PC-3 (cell line): ENCODE measurements around the gene RPP38. TPM values are rescaled to one million over a fixed set of nuclear protein-coding genes. Genes with fewer than 3 reads are reported as not detected.

Source experiments
- ATAC-seq: fragments of 200-7000 bp; cut with Tn5 transposase; 2 replicates; pipeline ENCODE4 v1.9.1; 2020; ENCODE audit warnings: mild to moderate bottlenecking, moderate library complexity
- BruUV-seq: library from RNA; stranded (reverse); fragments of 400-500 nt; replicated peaks from 2 replicates; lab custom pipeline; 2021; lab: Mats Ljungman, UMichigan
- CTCF ChIA-PET: fragments of 300-600 bp; sonication (Branson Sonifier 250); formaldehyde crosslinking; loops from one replicate; lab custom pipeline; 2022; ENCODE audit warnings: antibody characterized with exemption; lab: Charles Lee
- POLR2A ChIA-PET: fragments of 300-600 bp; sonication (Branson Sonifier 250); formaldehyde crosslinking; loops from one replicate; lab custom pipeline; 2022; ENCODE audit warnings: antibody characterized with exemption; ENCODE audit not compliant: unreplicated experiment; lab: Charles Lee
- DNase-seq: peaks from one replicate; pipeline ENCODE4 v3.0.0-alpha.2; 2015
- H2AFZ ChIP-seq: fragments of 300-600 bp; sonication (generic); 2 replicates; pipeline ENCODE4 v1.6.0; 2016; ENCODE audit warnings: antibody characterized with exemption, low read length
- H3F3A ChIP-seq: fragments of 300-600 bp; sonication (generic); one replicate; pipeline ENCODE4 v1.6.0; 2017; ENCODE audit warnings: antibody characterized with exemption, low read length, control low read depth, mild to moderate bottlenecking; ENCODE audit not compliant: unreplicated experiment
- H3K27ac ChIP-seq: fragments of 300-600 bp; sonication (generic); 2 replicates; pipeline ENCODE4 v1.5.1; 2016; ENCODE audit warnings: mild to moderate bottlenecking, low read length
- H3K27me3 ChIP-seq: fragments of 300-600 bp; sonication (generic); 2 replicates; pipeline ENCODE4 v1.6.1; 2016; ENCODE audit warnings: low read length, mixed read lengths
- H3K36me3 ChIP-seq: fragments of 300-600 bp; sonication (generic); 2 replicates; pipeline ENCODE4 v1.6.1; 2016; ENCODE audit warnings: low read depth, mixed run types, low read length, mixed read lengths
- H3K4me1 ChIP-seq: fragments of 300-600 bp; sonication (generic); 2 replicates; pipeline ENCODE4 v1.5.1; 2016; ENCODE audit warnings: low read length; ENCODE audit not compliant: insufficient read depth
- H3K4me2 ChIP-seq: fragments of 300-600 bp; sonication (generic); 2 replicates; pipeline ENCODE4 v1.6.0; 2016; ENCODE audit warnings: low read length
- H3K4me3 ChIP-seq: fragments of 300-600 bp; sonication (generic); 2 replicates; pipeline ENCODE4 v1.5.1; 2016; ENCODE audit warnings: mild to moderate bottlenecking, low read length, mixed read lengths
- H3K79me2 ChIP-seq: fragments of 300-600 bp; sonication (generic); 2 replicates; pipeline ENCODE4 v1.6.1; 2017; ENCODE audit warnings: low read length, mixed read lengths
- H3K9ac ChIP-seq: fragments of 300-600 bp; sonication (generic); 2 replicates; pipeline ENCODE4 v1.6.0; 2016; ENCODE audit warnings: mild to moderate bottlenecking, low read length
- H3K9me2 ChIP-seq: fragments of 300-600 bp; sonication (generic); replicated peaks from 2 replicates; pipeline ENCODE4 v1.6.1; 2016; ENCODE audit warnings: mixed run types, low read length, mixed read lengths
- H3K9me3 ChIP-seq: fragments of 300-600 bp; sonication (generic); 2 replicates; pipeline ENCODE4 v1.6.1; 2016; ENCODE audit warnings: low read length, mixed read lengths
- H4K20me1 ChIP-seq: fragments of 300-600 bp; sonication (generic); 2 replicates; pipeline ENCODE4 v1.6.1; 2016; ENCODE audit warnings: low read length, mixed read lengths
- CTCF ChIP-seq: fragments of 300-600 bp; sonication (generic); conservative IDR thresholded peaks from 2 replicates; pipeline ENCODE4 v1.5.1; 2017; ENCODE audit warnings: antibody characterized with exemption, low read depth, mild to moderate bottlenecking, low read length
- EZH2 ChIP-seq: fragments of 300-600 bp; sonication (generic); IDR thresholded peaks from one replicate; pipeline ENCODE4 v1.6.1; 2017; ENCODE audit warnings: antibody characterized with exemption, mild to moderate bottlenecking, low read length; ENCODE audit not compliant: unreplicated experiment
- EZH2phosphoT487 ChIP-seq: fragments of 300-600 bp; sonication (generic); IDR thresholded peaks from 2 replicates; pipeline ENCODE4 v1.6.1; 2018; ENCODE audit warnings: mild to moderate bottlenecking, antibody characterized with exemption, low read length, borderline replicate concordance
- intact Hi-C: fragments of 100-400 bp; cut with micrococcal nuclease; formaldehyde crosslinking; loops from 2 replicates; pipeline ENCODE4 v1.9.0; 2023
- total RNA-seq: library from RNA; depleted of rRNA; stranded (reverse); fragments of >200 nt; gene quantifications from 2 replicates; pipeline ENCODE4 v1.2.3, GENCODE V29; 2014

The RPP38 gene
- total RNA-seq, 1 experiment from 2014 or later: 8.5 TPM

- CTCF ChIA-PET: no interaction called here
- H3K36me3 ChIP-seq: no peaks in the 10 kb centered on the region
Observed at GRCh38 chr10:15136129-15137035, 39.2 kb downstream of the RPP38 start.

GRCh38 chr10:15137036-15137359 lies 39.8 kb downstream of the RPP38 start:
- Histone ChIP-seq H3K79me2 (no peaks in the 10 kb centered on the region), H3K4me3 (no peak overlapping the region), H3K27ac (no peak overlapping the region), H3F3A (no peaks in the 10 kb centered on the region), H3K36me3 (no peaks in the 10 kb centered on the region), H4K20me1 (no peaks in the 10 kb centered on the region), H3K4me1 (no peaks in the 10 kb centered on the region), H3K9me2 (no peaks in the 10 kb centered on the region), H3K9ac (no peak overlapping the region), H2AFZ (no peak overlapping the region), H3K27me3 (no peaks in the 10 kb centered on the region), H3K4me2 (no peak overlapping the region), H3K9me3 (no peaks in the 10 kb centered on the region)
- DNase-seq (no peak), ATAC-seq (no peak)
- intact Hi-C loops: no loop called here
- TF ChIP-seq EZH2 (no peak), EZH2phosphoT487 (no peak), CTCF (no peak)
- ChIA-PET CTCF (no interaction called here), POLR2A (no interaction called here)
- BruUV-seq: no TSS peak

More at GRCh38 chr10:15136129-15137035, 39.2 kb downstream of the RPP38 start:
- no peak overlapping the region for H2AFZ ChIP-seq
- BruUV-seq: no TSS peak
- no peak for ATAC-seq
- H3K27me3 ChIP-seq: no peaks in the 10 kb centered on the region
- H3K9me2 ChIP-seq: no peaks in the 10 kb centered on the region
- no peak overlapping the region for H3K4me3 ChIP-seq
- no peak for TF ChIP-seq EZH2
- TF ChIP-seq CTCF: no peak
- TF ChIP-seq EZH2phosphoT487: no peak
- H4K20me1 ChIP-seq: no peaks in the 10 kb centered on the region
- POLR2A ChIA-PET: no interaction called here
- no peaks in the 10 kb centered on the region for H3K9me3 ChIP-seq
- H3K9ac ChIP-seq: no peak overlapping the region
- no peaks in the 10 kb centered on the region for H3K79me2 ChIP-seq
- H3K4me1 ChIP-seq: no peaks in the 10 kb centered on the region
- no peak overlapping the region for H3K27ac ChIP-seq
- H3K4me2 ChIP-seq: no peak overlapping the region
- H3F3A ChIP-seq: no peaks in the 10 kb centered on the region
- DNase-seq: no peak
- intact Hi-C loops: no loop called here

GRCh38 chr10:15137636-15138035 lies 40.5 kb downstream of the RPP38 start:
- no TSS peak for BruUV-seq
- no peak overlapping the region for H3K27ac ChIP-seq
- no peak overlapping the region for H2AFZ ChIP-seq
- TF ChIP-seq CTCF (no peak), EZH2phosphoT487 (no peak), EZH2 (no peak)
- intact Hi-C loops: no loop called here
- H3K27me3 ChIP-seq: no peaks in the 10 kb centered on the region
- no peaks in the 10 kb centered on the region for H3K4me1 ChIP-seq
- no peaks in the 10 kb centered on the region for H3F3A ChIP-seq
- H3K9me3 ChIP-seq: no peaks in the 10 kb centered on the region
- H3K79me2 ChIP-seq: no peaks in the 10 kb centered on the region
- no peaks in the 10 kb centered on the region for H4K20me1 ChIP-seq
- ChIA-PET CTCF (no interaction called here), POLR2A (no interaction called here)
- no peak overlapping the region for H3K4me3 ChIP-seq
- ATAC-seq: no peak
- H3K4me2 ChIP-seq: no peak overlapping the region
- H3K36me3 ChIP-seq: no peaks in the 10 kb centered on the region
- H3K9me2 ChIP-seq: no peaks in the 10 kb centered on the region
- no peak overlapping the region for H3K9ac ChIP-seq
- no peak for DNase-seq
